GM19238 (cell line): ENCODE results near the gene SLC22A23.

Experiments used
- DNase-seq: peaks from one replicate; pipeline ENCODE4 v3.0.0; 2011; ENCODE audit warnings: low spot score; ENCODE audit not compliant: insufficient read length

The SLC22A23 gene

GRCh38 chr6:3355011-3355357 is 101.9 kb downstream of the SLC22A23 start:
- no peak for DNase-seq

DNA sequence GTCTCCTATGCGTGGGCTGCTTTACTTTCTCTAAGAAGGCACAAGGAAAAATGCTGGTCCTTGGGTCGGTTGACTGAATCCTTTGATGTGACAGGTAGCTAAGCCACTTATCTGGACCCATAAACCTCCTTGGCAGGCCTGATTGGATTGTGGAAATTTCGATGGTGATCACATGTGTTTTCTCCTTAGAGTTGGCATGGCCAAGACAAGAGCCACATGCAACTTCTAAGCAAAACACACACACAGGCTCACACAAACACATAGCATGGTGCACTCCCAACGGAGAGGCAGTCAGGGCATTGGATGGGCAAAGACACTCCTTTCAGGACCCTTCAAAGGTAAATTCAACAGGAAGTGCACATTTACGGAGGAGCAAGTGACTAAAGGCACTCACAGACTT is 102.9 kb downstream of the SLC22A23 start:
- DNase-seq = no peak

DNA sequence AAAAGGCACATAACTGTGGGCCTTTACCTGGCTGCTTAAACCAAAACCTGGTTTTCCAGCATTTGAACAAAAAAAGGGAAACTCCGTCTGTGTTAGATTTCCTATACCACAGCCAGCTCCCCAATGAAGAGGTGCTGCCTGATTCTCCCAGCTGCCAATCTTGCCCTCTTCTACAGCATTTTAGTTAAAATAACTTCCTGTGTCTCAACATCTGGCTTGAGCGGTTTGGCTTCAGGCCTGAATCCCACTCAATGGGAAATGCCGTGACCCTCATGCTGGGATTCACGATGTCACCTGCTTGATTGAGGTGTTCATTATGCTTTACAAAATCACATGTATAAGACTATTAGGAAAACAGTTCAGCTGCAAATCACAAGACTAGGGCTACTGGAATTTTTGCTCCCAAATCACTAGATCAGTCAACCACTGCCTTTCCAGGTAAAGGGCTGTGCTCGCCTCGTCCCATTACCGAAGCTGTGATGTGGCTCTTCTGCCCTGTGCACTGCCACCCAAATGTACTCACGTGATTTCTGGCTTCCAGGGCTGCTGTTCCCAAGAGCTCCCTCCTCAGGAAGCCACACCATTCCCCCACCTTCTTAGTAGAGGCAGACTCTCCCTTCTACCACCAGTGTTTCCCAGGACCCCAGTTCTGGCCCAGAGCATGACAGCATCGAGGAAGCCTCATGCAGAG is 103.5 kb downstream of the SLC22A23 start:
- DNase-seq = no peak

GRCh38 chr6:3352678-3353077 is 104.2 kb downstream of the SLC22A23 start:
- no peak for DNase-seq

DNA sequence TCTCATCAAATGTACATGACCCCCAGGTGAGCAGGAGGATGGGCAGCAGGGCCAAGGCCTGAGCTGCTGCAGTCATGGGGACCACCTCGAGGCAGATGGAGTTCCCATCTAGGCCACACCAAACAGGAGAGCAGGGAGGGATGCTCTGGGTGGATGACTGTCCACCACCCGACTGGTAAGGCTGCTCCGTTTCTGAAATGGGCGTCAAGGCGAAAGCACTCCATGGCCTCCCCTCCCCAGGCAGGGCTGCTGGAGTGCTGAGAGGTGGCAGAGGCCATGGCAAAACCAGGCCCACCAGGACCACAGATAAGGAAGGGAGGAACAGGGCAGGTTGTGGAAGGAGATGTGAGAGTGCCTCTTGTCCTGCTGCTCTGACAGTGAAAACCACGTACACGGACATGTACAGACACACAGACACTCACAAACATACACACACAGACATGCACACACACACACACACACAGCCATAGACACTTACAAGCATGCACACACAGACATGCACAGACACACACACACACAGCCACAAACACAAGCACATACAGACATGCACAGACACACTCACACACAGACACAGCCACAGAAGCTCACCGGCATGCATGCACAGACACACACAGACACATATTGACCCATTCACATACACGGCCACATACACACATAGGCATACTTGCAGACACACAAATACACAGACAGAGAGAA is 104.9 kb downstream of the SLC22A23 start:
- no peak for DNase-seq

DNA sequence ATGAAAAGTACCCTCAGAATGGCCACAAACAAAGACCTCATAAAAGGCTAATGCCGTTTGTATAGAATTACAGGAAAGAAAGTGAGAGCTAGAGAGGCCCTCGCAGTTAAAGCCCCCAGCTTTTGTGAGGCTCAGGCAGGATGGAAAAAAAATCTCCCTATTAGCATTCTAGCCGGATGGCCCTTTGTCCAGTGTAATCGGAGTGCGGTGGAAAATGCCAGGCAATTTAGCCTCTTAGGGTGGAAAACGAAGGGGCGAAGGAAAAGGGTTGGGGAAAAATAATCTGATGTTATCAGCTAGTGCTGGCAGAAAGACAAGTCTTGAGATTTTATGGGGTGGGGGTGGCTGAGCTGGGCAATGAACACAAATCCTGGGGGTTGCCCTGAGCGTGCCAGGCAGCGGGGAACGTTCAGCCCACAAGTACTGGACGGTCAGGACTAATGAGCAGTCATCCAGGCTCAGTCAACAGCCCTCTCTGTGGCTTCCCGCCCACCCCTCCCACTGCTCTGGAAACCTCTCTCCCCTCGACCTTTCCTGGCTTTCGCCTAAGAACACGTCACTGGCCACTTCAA is 105.7 kb downstream of the SLC22A23 start:
- DNase-seq = no peak

DNA sequence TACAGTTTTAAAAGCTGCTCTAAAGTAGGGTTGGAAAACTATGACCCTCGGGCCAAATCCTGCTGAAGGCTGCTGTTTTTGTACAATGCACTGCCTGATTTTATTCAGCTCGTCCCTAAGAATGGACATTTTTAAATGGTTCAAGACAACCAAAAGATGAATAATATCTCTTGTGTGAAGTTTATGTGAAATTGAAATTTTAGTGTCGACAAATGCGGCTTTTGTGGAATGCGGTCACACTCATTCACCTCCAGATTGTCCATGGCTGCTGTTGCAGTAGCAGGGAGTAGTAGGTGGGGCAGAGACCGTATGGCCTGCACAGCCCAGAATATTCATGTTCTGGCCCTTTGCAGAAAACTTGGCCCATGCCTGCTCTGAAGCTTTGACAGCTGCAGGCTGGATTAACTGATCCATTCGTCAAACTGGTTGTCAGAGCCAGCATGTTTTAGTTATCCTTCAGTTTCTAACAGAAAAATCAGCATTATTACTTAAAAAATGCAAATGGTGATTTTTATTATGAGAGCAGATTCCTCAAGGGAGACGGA is 106.5 kb downstream of the SLC22A23 start:
- no peak for DNase-seq

DNA sequence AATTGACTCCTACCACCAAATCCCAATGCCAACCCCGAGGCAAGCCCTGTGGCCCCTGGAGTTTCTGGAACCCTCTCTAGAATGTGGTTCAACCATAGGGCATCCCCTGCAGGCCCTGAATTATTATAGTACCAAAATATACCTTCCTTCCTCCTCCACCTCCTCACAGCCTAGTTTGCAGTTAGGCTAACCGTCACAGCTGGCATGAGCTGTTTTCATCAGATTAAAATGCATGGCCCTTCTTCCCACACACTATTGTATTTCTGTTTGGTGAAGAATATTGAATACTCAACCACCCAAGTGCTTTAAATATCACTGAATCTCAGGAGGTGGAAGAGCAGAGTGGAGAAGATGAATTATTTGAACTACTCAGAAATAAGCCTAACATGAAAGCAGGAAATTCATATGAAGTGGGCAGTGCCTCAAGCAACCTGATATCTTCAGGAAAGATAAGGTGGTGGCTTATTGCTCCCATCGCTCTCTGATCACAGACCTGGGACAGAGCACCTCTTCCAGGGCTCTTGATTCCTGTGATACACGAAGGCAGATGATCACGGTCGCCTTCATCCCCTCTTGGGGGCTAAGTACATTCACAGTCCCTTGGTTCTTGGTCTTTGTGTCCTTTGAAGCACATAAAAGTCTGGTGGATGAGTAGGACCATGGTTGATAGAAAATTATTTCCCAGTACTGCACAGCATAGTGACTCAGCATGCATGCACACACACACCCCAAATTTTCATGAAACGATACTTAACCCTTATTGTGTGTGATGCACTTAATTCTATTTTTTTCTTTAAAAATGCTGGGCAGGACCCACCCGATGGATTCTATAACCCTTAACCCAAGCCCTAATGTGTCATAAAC is 107.2 kb downstream of the SLC22A23 start:
- no peak for DNase-seq

- no peak for DNase-seq
Observed at GRCh38 chr6:3348821-3349220, 108.0 kb downstream of the SLC22A23 start.

DNA sequence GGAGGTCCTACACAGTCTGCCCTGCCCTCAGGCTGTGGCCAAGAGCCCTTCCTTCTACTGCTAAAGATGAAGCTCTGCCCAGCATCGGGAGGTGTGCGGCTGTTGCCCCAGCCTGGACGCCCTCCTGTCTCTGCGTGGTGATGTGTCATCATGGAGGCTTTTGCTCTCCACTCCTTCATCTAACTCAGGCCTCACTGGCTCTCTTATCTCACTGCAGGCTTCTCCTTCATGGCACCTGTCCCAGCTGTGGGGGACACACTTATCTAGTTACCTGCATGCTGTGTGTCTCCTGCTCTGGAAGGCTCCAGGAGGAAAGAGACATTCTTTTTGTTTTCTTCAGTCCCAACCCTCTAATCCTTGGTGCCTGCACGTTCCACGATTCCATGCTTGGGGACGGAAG is 109.0 kb downstream of the SLC22A23 start:
- no peak for DNase-seq

GRCh38 chr6:3347247-3347646 is 109.6 kb downstream of the SLC22A23 start:
- DNase-seq = no peak

DNA sequence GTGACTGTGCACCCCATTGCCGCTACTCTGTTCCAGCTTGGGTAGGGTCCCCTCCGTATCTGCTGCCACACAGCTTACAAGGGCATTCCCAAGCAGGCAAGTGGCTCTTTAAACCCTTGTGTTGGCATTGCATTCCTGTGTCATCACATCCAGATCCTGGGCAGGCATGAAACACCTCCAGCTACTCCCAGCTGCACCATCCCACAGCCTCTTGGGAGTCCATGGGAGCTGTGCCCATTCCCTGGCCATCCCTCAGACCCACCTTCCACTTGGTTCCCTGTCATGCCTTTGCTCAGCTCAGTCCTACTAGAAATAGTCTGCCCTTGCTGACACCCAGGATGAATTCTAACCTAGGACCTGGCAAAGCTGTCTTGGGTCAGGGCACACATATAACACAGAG is 110.4 kb downstream of the SLC22A23 start:
- no peak for DNase-seq

DNA sequence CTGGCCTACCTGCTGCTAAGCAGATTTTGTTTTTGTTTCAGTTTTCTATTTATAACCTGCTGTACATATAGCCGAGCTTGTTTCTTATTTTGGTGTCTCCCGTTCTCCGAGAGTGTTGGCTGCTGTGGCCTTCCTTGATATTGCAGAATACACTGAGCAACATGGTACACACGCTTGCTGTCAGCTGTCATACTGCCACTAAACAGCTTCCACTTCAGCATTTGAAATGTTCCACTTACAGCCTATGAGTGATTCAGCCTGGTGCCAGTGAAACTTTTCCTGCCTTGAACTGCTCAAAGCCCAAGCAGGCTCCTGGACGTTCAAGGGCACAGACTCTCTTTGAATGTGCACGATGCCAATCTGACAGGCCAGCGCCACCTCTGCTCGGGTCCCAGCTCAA is 111.0 kb downstream of the SLC22A23 start:
- no peak for DNase-seq

DNA sequence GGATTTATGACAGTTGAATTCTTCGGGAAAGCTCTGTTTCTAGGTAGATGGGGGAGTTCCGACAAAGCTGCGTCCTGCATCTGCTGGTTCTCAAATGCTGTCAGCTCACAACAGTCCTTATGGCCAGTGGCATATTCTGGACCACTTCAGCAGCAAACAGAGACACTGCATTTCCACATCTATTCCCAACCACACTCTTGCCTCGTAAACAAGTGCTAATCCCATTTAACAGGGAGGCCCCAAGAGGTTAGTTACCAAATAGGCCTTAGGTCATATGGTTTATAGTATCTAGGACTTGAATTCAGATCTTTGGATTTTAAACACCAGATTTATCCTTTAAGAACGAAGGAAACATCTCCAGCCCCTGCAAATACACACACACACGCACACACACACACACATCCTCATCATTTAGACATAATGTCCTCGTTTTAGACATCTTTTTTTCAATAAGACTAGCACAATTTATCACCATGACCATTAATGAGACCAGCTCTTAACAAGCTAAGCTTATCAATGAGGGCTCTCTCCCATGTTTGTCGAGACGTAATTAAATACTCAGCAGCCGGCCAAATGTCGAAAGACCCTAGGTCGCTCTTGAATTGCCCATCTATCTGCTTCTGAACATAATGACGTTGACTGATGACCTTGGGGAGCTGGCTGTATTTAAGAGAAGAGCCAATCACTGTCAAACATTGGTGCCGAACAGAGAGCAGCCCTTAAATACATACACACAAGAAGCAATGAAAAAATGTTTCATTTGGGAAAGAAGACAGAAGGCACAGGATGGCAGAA is 113.6 kb downstream of the SLC22A23 start:
- no peak for DNase-seq

GRCh38 chr6:3341467-3341866 is 115.4 kb downstream of the SLC22A23 start:
- DNase-seq = no peak

GRCh38 chr6:3340894-3341293 is 116.0 kb downstream of the SLC22A23 start:
- DNase-seq = no peak

- DNase-seq = no peak
Observed at GRCh38 chr6:3340358-3340802, 116.5 kb downstream of the SLC22A23 start.

DNA sequence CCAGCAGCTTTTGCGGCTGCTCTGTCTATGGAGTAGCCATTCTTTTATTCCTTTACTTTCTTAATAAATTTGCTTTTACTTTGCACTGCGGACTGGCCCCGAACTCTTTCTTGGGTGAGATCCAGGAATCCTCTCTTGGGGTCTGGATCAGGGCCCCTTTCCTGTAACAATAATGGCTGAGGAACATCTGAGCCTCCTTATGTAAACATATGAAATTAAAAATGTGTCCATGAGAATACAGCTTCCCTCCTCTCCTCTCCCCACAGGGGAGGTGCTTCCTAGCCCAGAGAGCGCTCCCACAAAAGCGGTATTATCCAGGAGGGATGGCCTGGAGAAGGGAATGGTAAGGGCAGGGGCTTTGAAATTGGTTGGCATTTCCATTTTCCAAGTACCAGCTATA is 117.0 kb downstream of the SLC22A23 start:
- no peak for DNase-seq

- DNase-seq = no peak
Observed at GRCh38 chr6:3337521-3338350, 119.1 kb downstream of the SLC22A23 start.
